Measurements from ENCODE around the gene KCNH4.

- no peak for TF ChIP-seq USF1 (CRISPR knock-in tag; IDR thresholded peaks at IDR 0.05)
- no peak for TF ChIP-seq ZNF239 (CRISPR knock-in tag; IDR thresholded peaks at IDR 0.05)
- TF ChIP-seq MAZ (CRISPR knock-in tag; conservative IDR thresholded peaks at IDR 0.05 in 1 of 2, IDR thresholded peaks at IDR 0.05 in 1 of 2): no peak
- TF ChIP-seq POLR2A (conservative IDR thresholded peaks at IDR 0.05): no peak
- TF ChIP-seq SPI1 (IDR thresholded peaks at IDR 0.05; ENCODE audit: borderline replicate concordance, low read depth, low read length): no peak
- TF ChIP-seq ATF2 (CRISPR knock-in tag; IDR thresholded peaks at IDR 0.05): no peak
- no peak for TF ChIP-seq CTCF (IDR thresholded peaks at IDR 0.05 in 2 of 3, conservative IDR thresholded peaks at IDR 0.05 in 1 of 3; ENCODE audit: insufficient read depth in 2 of 3, low read depth in 1 of 3, low read length in 3 of 3)
- no peak for TF ChIP-seq RAD21 (CRISPR knock-in tag; conservative IDR thresholded peaks at IDR 0.05 in 1 of 2, IDR thresholded peaks at IDR 0.05 in 1 of 2)
- no peak for TF ChIP-seq GABPA (tag; conservative IDR thresholded peaks at IDR 0.05; ENCODE audit: low read depth)
- no peak for TF ChIP-seq MYC (IDR thresholded peaks at IDR 0.05; ENCODE audit: low read depth, low read length)
- TF ChIP-seq MYC (CRISPR knock-in tag; IDR thresholded peaks at IDR 0.05; ENCODE audit: borderline replicate concordance, low read depth): no peak
- no peak for TF ChIP-seq CBFB (CRISPR knock-in tag; IDR thresholded peaks at IDR 0.05)
- TF ChIP-seq RCOR1 (IDR thresholded peaks at IDR 0.05; ENCODE audit: borderline replicate concordance in 1 of 2, low read depth in 2 of 2, low read length in 2 of 2): no peak
These were observed 48.9 kb downstream of the KCNH4 start for GRCh38 chr17:42131981-42132432.

All from K562 (cell line).